Subcutaneous abdominal adipose tissue (tissue), 5 donors: ENCODE measurements around the gene ICAM4.
"Not testable (repeated sequence)": the region's sequence is repeated elsewhere in the genome, so short reads cannot be mapped to it uniquely, and the experiment has no call there.

Experiments
- H3K27ac ChIP-seq: one replicate; pipeline ENCODE4 v1.7.0; 2013; ENCODE audit warnings: low read depth, mild to moderate bottlenecking, inconsistent platforms, low read length, moderate library complexity
- H3K27me3 ChIP-seq, 5 donors: one replicate each; pipeline ENCODE4 v1.7.0; 2013; ENCODE audit warnings: low read length in 5 of 5, inconsistent platforms in 1 of 5; ENCODE audit not compliant: control insufficient read depth in 5 of 5, insufficient read depth in 4 of 5
- H3K36me3 ChIP-seq, 5 donors: one replicate each; pipeline ENCODE4 v1.7.0; 2013; ENCODE audit warnings: low read length in 5 of 5; ENCODE audit not compliant: control insufficient read depth in 5 of 5, insufficient read depth in 5 of 5
- H3K4me1 ChIP-seq, 5 donors: one replicate each; pipeline ENCODE4 v1.7.0; 2013; ENCODE audit warnings: low read length in 5 of 5, mild to moderate bottlenecking in 3 of 5, moderate library complexity in 1 of 5; ENCODE audit not compliant: control insufficient read depth in 5 of 5, insufficient read depth in 5 of 5
- H3K4me3 ChIP-seq, 5 donors: one replicate each; pipeline ENCODE4 v1.7.0; 2013; ENCODE audit warnings: low read length in 5 of 5, low read depth in 1 of 5
- H3K9ac ChIP-seq, 5 donors: one replicate each; pipeline ENCODE4 v1.7.0; 2013; ENCODE audit warnings: low read length in 5 of 5, mild to moderate bottlenecking in 4 of 5, moderate library complexity in 3 of 5
- H3K9me3 ChIP-seq, 5 donors: one replicate each; pipeline ENCODE4 v1.7.0; 2013; ENCODE audit warnings: low read length in 5 of 5; ENCODE audit not compliant: control insufficient read depth in 5 of 5
- donor health status: healthy.
- donor health status: healthy.
- donor health status: healthy.
- donor health status: healthy.
- donor health status: healthy.

ICAM4 gene

DNA sequence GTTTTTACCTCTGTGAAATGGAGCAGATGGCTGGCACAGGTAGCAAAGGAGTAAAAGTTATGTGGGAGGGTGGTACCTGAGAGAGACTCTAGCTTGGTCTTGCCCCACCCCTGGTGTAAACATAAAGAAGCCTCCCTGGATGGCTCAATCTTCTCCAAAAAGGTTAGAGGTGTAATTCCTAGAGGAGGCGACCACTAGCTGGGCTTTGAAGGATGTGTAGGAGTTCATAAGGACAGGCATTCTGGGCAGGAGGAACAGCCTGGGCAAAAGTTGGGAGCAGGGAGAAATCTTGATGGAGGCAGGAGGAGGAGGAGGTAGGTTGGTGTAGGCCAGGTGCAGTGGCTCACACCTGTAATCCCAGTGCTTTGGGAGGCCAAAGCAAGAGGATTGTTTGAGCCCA lies 7.8 kb upstream of the ICAM4 start:
- no peaks in the 10 kb centered on the region for H3K9me3 ChIP-seq
- no peak overlapping the region for H3K27ac ChIP-seq
- H3K36me3 ChIP-seq: peaks cover 0 to 70% (median 34%) of the 10 kb centered on the region in 5 donors
- no peak overlapping the region for H3K4me3 ChIP-seq
- no peaks in the 10 kb centered on the region for H3K27me3 ChIP-seq
- H3K9ac ChIP-seq: no peak overlapping the region
- H3K4me1 ChIP-seq: peaks cover 0 to 4% (median 0%) of the 10 kb centered on the region in 5 donors

DNA sequence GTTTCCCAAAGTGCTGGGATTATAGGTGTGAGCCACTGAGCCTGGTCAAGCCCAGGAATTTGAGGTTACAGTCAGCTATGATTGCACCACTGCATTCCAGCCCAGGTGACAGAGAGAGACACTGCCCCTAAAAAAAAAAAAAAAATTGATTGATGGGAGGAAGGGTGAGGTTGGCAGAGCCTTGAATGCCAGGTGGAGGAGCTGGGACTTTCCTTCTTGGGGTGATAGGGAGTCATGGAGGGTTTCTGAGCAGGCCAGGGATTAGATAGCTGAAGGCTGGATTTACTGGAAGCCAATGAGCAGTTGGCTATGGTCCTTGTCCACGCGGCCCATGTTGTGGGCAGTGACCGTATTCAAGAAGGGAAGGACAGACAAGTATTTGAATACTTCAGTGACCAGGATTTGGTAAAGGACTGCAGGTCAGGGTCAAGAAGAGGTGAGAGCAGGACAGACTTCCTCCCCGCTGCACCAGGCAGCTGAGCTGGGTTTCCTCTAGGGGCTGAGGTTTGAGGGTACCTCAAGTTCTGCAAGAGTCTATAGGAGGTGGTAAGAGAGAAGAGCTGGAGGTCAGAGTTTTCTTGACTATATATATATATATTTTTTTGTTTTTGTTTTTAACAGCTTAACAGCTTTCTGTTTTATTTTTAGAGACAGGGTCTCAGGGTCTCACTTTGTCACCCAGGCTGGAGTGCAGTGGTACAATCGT lies 6.9 kb upstream of the ICAM4 start:
- H3K27me3 ChIP-seq: no peaks in the 10 kb centered on the region
- no peak overlapping the region for H3K4me3 ChIP-seq
- H3K9me3 ChIP-seq: no peaks in the 10 kb centered on the region
- no peak overlapping the region for H3K9ac ChIP-seq
- H3K27ac ChIP-seq: no peak overlapping the region
- H3K4me1 ChIP-seq: peaks cover 0 to 3% (median 0%) of the 10 kb centered on the region in 5 donors
- peaks cover 0 to 73% (median 40%) of the 10 kb centered on the region in 5 donors for H3K36me3 ChIP-seq

DNA sequence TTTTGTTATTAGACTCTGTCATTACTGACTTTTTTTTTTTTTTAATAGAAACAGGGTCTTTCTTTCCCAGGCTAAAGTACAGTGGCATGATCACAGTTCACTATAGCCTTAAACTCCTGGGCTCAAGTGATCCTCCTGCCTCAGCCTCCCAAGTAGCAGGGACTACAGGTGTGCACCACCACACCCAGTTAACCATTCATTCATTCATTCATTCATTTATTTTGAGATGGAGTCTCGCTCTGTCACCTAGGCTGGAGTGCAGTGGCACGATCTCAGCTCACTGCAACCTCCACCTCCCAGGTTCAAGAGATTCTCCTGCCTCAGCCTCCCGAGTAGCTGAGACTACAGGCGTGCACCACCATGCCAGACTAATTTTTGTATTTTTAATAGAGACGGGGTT lies 4.7 kb upstream of the ICAM4 start:
- H3K4me3 ChIP-seq, H3K27ac ChIP-seq, H3K27me3 ChIP-seq, H3K9ac ChIP-seq, H3K9me3 ChIP-seq: not testable (repeated sequence)
- H3K4me1 ChIP-seq: peaks cover 3 to 23% (median 11%) of the 10 kb centered on the region in 5 donors
- peaks cover 0 to 76% (median 45%) of the 10 kb centered on the region in 5 donors for H3K36me3 ChIP-seq

DNA sequence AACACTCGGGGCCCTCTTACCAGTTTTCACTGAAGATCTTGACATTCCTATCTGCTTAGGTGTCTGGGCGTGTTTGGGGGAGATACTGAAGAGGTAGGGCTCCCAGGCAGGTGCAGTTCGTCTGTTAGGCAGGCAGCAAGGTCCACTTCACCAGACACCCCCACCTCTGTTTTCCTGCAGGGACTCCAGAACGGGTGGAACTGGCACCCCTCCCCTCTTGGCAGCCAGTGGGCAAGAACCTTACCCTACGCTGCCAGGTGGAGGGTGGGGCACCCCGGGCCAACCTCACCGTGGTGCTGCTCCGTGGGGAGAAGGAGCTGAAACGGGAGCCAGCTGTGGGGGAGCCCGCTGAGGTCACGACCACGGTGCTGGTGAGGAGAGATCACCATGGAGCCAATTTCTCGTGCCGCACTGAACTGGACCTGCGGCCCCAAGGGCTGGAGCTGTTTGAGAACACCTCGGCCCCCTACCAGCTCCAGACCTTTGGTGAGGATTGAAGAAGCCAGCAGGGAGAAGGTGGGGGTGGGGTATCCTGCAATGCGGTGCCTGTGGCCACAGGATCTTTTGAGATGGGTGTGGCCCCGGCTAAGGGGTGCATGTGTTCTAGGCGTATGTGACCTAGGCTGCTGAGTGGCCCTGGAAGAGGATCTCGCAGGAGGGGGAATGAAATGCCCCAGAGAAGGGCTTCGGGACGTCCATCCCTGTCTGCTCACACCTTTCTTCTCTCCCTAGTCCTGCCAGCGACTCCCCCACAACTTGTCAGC lies 3.3 kb upstream of the ICAM4 start:
- H3K9ac ChIP-seq: no peak overlapping the region
- no peak overlapping the region for H3K27ac ChIP-seq
- no peak overlapping the region for H3K4me3 ChIP-seq
- peaks cover 8 to 20% (median 11%) of the 10 kb centered on the region in 5 donors for H3K27me3 ChIP-seq
- peaks cover 0 to 63% (median 38%) of the 10 kb centered on the region in 5 donors for H3K36me3 ChIP-seq
- no peaks in the 10 kb centered on the region for H3K9me3 ChIP-seq
- H3K4me1 ChIP-seq: peaks cover 3 to 34% (median 16%) of the 10 kb centered on the region in 5 donors

DNA sequence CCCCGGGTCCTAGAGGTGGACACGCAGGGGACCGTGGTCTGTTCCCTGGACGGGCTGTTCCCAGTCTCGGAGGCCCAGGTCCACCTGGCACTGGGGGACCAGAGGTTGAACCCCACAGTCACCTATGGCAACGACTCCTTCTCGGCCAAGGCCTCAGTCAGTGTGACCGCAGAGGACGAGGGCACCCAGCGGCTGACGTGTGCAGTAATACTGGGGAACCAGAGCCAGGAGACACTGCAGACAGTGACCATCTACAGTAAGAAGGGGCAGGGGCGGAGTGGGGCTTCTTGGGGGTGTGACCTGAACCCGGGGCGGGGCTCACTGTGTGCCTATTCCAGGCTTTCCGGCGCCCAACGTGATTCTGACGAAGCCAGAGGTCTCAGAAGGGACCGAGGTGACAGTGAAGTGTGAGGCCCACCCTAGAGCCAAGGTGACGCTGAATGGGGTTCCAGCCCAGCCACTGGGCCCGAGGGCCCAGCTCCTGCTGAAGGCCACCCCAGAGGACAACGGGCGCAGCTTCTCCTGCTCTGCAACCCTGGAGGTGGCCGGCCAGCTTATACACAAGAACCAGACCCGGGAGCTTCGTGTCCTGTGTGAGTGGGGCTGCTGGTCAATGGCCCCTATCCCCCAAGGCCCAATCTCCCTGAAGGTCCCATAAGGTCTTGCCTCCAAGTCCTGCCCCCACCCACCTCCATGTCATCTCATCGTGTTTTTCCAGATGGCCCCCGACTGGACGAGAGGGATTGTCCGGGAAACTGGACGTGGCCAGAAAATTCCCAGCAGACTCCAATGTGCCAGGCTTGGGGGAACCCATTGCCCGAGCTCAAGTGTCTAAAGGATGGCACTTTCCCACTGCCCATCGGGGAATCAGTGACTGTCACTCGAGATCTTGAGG lies 2.4 kb upstream of the ICAM4 start:
- Histone ChIP-seq H3K4me1 (peaks cover 3 to 41% (median 24%) of the 10 kb centered on the region in 5 donors), H3K27me3 (peaks cover 14 to 28% (median 19%) of the 10 kb centered on the region in 5 donors), H3K9ac (no peak overlapping the region), H3K27ac (no peak overlapping the region), H3K4me3 (no peak overlapping the region), H3K36me3 (peaks cover 0 to 55% (median 32%) of the 10 kb centered on the region in 5 donors), H3K9me3 (no peaks in the 10 kb centered on the region)

DNA sequence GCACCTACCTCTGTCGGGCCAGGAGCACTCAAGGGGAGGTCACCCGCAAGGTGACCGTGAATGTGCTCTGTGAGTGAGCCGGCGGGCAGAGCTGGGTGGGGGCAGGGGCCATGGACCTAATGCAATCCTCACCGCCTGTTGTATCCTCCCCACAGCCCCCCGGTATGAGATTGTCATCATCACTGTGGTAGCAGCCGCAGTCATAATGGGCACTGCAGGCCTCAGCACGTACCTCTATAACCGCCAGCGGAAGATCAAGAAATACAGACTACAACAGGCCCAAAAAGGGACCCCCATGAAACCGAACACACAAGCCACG lies 1.8 kb upstream of the ICAM4 start:
- H3K9me3 ChIP-seq: no peaks in the 10 kb centered on the region
- peaks cover 3 to 47% (median 29%) of the 10 kb centered on the region in 5 donors for H3K4me1 ChIP-seq
- no peak overlapping the region for H3K9ac ChIP-seq
- H3K27me3 ChIP-seq: peaks cover 17 to 33% (median 24%) of the 10 kb centered on the region in 5 donors
- H3K4me3 ChIP-seq: no peak overlapping the region
- H3K27ac ChIP-seq: no peak overlapping the region
- H3K36me3 ChIP-seq: peaks cover 0 to 49% (median 30%) of the 10 kb centered on the region in 5 donors

DNA sequence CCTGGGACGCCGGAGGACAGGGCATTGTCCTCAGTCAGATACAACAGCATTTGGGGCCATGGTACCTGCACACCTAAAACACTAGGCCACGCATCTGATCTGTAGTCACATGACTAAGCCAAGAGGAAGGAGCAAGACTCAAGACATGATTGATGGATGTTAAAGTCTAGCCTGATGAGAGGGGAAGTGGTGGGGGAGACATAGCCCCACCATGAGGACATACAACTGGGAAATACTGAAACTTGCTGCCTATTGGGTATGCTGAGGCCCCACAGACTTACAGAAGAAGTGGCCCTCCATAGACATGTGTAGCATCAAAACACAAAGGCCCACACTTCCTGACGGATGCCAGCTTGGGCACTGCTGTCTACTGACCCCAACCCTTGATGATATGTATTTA lies 1.4 kb upstream of the ICAM4 start:
- Histone ChIP-seq H3K9me3 (no peaks in the 10 kb centered on the region), H3K27ac (no peak overlapping the region), H3K4me3 (no peak overlapping the region), H3K36me3 (peaks cover 0 to 46% (median 28%) of the 10 kb centered on the region in 5 donors), H3K9ac (no peak overlapping the region), H3K4me1 (peaks cover 3 to 51% (median 34%) of the 10 kb centered on the region in 5 donors), H3K27me3 (peaks cover 19 to 38% (median 29%) of the 10 kb centered on the region in 5 donors)

DNA sequence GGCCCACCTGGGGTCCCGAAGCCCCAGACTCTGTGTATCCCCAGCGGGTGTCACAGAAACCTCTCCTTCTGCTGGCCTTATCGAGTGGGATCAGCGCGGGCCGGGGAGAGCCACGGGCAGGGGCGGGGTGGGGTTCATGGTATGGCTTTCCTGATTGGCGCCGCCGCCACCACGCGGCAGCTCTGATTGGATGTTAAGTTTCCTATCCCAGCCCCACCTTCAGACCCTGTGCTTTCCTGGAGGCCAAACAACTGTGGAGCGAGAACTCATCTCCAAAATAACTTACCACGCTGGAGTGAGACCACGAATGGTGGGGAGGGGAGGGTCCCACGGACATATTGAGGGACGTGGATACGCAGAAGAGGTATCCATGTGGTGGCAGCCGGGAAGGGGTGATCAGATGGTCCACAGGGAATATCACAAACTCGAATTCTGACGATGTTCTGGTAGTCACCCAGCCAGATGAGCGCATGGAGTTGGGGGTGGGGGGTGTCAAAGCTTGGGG lies 2.0 kb downstream of the ICAM4 start:
- Histone ChIP-seq H3K9me3 (no peaks in the 10 kb centered on the region), H3K27ac (no peak overlapping the region), H3K9ac (no peak overlapping the region), H3K4me1 (peaks cover 5 to 85% (median 61%) of the 10 kb centered on the region in 5 donors), H3K27me3 (peaks cover 43 to 71% (median 56%) of the 10 kb centered on the region in 5 donors), H3K36me3 (peaks cover 0 to 26% (median 21%) of the 10 kb centered on the region in 5 donors), H3K4me3 (peak overlapping the region in 3 of 5 donors; percentile 29 to 66 (median 43))

DNA sequence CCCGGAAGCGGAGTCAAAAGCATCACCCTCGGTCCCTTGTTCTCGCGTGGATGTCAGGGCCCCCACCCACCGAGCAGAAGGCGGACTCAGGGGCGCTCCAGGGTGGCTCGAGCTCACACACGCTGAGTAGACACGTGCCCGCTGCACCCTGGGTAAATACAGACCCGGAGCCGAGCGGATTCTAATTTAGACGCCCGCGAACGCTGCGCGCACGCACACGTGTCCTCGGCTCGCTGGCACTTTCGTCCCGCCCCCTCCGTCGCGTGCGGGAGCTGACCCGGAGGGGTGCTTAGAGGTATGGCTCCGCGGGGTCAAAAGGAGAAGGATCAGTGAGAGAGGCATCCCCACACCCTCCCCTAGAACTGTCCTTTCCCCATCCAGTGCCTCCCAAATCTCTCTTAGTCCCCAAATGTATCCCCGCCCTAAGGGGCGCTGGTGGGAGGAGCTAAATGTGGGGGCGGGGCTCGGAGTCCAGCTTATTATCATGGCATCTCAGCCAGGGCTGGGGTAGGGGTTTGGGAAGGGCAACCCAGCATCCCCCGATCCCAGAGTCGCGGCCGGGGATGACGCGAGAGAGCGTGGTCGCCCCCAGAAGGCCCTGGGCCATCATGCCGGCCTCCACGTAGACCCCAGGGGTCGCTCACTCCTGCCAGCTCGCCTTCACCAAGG lies 2.5 kb downstream of the ICAM4 start:
- H3K9ac ChIP-seq: peak overlapping the region in 1 of 5 donors; percentile 39
- no peaks in the 10 kb centered on the region for H3K9me3 ChIP-seq
- no peak overlapping the region for H3K27ac ChIP-seq
- peaks cover 47 to 77% (median 62%) of the 10 kb centered on the region in 5 donors for H3K27me3 ChIP-seq
- H3K4me1 ChIP-seq: peaks cover 5 to 86% (median 61%) of the 10 kb centered on the region in 5 donors
- peaks cover 0 to 20% (median 15%) of the 10 kb centered on the region in 5 donors for H3K36me3 ChIP-seq
- H3K4me3 ChIP-seq: peak overlapping the region in 3 of 5 donors; percentile 29 to 66 (median 43)
